Thyroid gland (tissue), 4 donors: ENCODE data around the gene SLC31A1. TPM values are rescaled to one million over a fixed set of nuclear protein-coding genes. Genes with fewer than 3 reads are reported as not detected.

Experiments used
- DNase-seq, 2 donors: peaks; one replicate each; pipeline ENCODE4 v3.0.0-alpha.2; 2019
- H3K27ac ChIP-seq, 3 donors: fragments of 200-600 bp; sonication (generic); 1 replicate in 2 of 3; 2 replicates in 1 of 3; pipeline ENCODE4 v1.5.1; 2016 to 2019; ENCODE audit warnings: mild to moderate bottlenecking in 1 of 3, moderate library complexity in 1 of 3
- H3K27me3 ChIP-seq: fragments of 200-600 bp; sonication (generic); one replicate; pipeline ENCODE4 v1.5.1; 2019
- H3K36me3 ChIP-seq, 2 donors: fragments of 200-600 bp; sonication (generic); one replicate each; pipeline ENCODE4 v1.5.1; 2016 to 2019
- H3K4me1 ChIP-seq, 2 donors: fragments of 200-600 bp; sonication (generic); one replicate each; pipeline ENCODE4 v1.5.1; 2017 to 2019
- H3K4me3 ChIP-seq, 3 donors: fragments of 200-600 bp; sonication (generic); replicated peaks in 1 of 3; 1 replicate in 2 of 3; 2 replicates in 1 of 3; pipeline ENCODE4 v1.5.1; 2016; ENCODE audit warnings: mild to moderate bottlenecking in 1 of 3
- H3K9me3 ChIP-seq: fragments of 200-600 bp; sonication (generic); one replicate; pipeline ENCODE4 v1.5.1; 2017
- CTCF ChIP-seq, 6 experiments: fragments of 200-600 bp in 3 of 6; fragments of 450-650 bp in 3 of 6; sonication (generic) in 3 of 6; IDR thresholded peaks; one replicate each; pipeline ENCODE4 v1.5.1; 2016 to 2019; ENCODE audit warnings: antibody characterized with exemption in 6 of 6, mild to moderate bottlenecking in 2 of 6, inconsistent platforms in 1 of 6, moderate library complexity in 1 of 6
- POLR2A ChIP-seq, 2 donors: fragments of 450-650 bp; IDR thresholded peaks; one replicate each; pipeline ENCODE4 v1.6.1; 2017; ENCODE audit warnings: antibody characterized with exemption in 2 of 2, mild to moderate bottlenecking in 2 of 2, moderate library complexity in 1 of 2
- WGBS, 2 donors: methylation state at CpG; one replicate each; pipeline ENCODE4 v1.1.5; 2017; 5-methylcytosine and 5-hydroxymethylcytosine counted together
- intact Hi-C: fragments of 100-400 bp; cut with DNase I; formaldehyde crosslinking; loops from one replicate; pipeline ENCODE4 v1.15.1; 2023
- total RNA-seq, 4 donors: library from RNA; depleted of rRNA; stranded (reverse); fragments of >200 nt; gene quantifications; one replicate each; pipeline ENCODE4 v1.2.3, GENCODE V29; 2016

SLC31A1 gene
- total RNA-seq, 4 donors from 2014 or later, result 12.0 to 21.6 (median 19.5) TPM

DNA sequence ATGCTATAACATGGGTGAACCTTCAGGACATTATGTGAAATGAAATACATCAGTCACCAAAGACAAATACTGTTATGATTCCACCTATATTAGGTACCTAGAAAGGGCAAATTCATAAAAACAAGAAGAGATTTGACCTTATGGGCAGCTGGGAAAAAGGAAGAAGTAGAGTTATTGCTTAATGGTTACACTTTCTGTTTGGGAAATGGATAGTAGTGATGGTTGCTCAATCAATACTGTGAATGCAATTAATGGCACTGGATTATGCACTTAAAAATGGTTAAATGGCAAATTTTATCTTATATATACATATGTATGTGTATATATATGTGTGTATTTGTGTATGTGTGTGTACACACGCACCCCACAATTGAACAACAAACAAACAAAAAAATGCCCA is 15.5 kb upstream of the SLC31A1 start:
- Histone ChIP-seq H3K36me3 (peaks cover 7 to 36% of the 10 kb centered on the region in 2 donors), H3K27ac (no peak overlapping the region)
- DNase-seq, result no peak

DNA sequence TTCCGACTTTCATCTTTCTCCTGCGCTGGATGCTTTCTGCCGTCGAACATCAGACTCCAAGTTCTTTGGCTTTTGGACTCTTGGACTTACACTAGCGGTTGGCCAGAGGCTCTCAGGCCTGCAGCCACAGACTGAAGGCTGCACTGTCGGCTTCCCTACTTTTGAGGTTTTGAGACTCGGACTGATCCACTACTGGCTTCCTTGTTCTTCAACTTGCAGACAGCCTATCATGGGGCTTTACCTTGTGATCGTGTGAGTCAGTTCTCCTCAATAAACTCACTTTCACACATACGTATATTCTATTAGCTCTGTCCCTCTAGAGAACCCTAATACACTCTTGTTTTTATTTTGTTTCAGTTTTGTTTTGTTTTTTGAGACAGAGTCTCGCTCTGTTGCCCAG is 10.5 kb upstream of the SLC31A1 start:
- H3K9me3 ChIP-seq, result no peaks in the 10 kb centered on the region
- peaks cover 5 to 20% of the 10 kb centered on the region in 2 donors for H3K36me3 ChIP-seq
- WGBS, 2 donors, result 95 to 97% methylated on average over 10 of the region's 10 CpGs
- no peaks in the 10 kb centered on the region for H3K4me1 ChIP-seq
- no peaks in the 10 kb centered on the region for H3K27me3 ChIP-seq
- intact Hi-C loops, result no loop called here
- H3K4me3 ChIP-seq, result no peak overlapping the region
- no peak overlapping the region for H3K27ac ChIP-seq
- TF ChIP-seq POLR2A (IDR thresholded peaks at IDR 0.05) (no peak), CTCF (IDR thresholded peaks at IDR 0.05) (no peak)
- no peak for DNase-seq

More for the DNA sequence above, 15.5 kb upstream of the SLC31A1 start:
- intact Hi-C loops, result no loop called here
- Histone ChIP-seq H3K4me1 (no peaks in the 10 kb centered on the region), H3K4me3 (no peak overlapping the region), H3K27me3 (no peaks in the 10 kb centered on the region), H3K9me3 (no peaks in the 10 kb centered on the region)
- 97 to 100% methylated on average over 1 of the region's 1 CpG for WGBS, 2 donors
- no peak for TF ChIP-seq CTCF (IDR thresholded peaks at IDR 0.05)
- TF ChIP-seq POLR2A (IDR thresholded peaks at IDR 0.05), result no peak

DNA sequence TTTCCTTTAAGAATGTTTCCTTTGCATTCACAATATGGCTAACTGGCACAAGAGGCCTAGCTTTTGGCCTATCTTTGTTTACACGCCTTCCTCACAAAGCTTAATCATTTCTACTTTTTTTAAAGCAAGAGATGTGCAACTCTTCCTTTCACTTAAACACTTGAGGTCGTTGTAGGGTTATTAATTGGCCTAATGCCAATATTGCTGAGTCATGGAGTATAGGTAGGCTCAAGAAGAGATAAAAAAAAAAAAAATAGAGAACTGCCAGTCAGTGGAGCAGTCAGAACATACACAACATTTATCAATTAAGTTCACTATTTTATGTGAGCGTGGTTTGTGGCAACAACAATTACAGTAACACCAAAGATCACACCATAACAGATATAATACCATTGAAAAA is 6.2 kb upstream of the SLC31A1 start:
- 72 to 75% methylated on average over 3 of the region's 3 CpGs for WGBS, 2 donors
- DNase-seq, result no peak
- TF ChIP-seq POLR2A (IDR thresholded peaks at IDR 0.05) (no peak), CTCF (IDR thresholded peaks at IDR 0.05) (no peak)
- no peak overlapping the region for H3K4me3 ChIP-seq
- no peak overlapping the region for H3K27ac ChIP-seq
- H3K27me3 ChIP-seq, result no peaks in the 10 kb centered on the region
- intact Hi-C loops, result no loop called here
- no peaks in the 10 kb centered on the region for H3K9me3 ChIP-seq
- H3K36me3 ChIP-seq, result peaks cover 0 to 5% of the 10 kb centered on the region in 2 donors
- H3K4me1 ChIP-seq, result peaks cover 6 to 13% of the 10 kb centered on the region in 2 donors

DNA sequence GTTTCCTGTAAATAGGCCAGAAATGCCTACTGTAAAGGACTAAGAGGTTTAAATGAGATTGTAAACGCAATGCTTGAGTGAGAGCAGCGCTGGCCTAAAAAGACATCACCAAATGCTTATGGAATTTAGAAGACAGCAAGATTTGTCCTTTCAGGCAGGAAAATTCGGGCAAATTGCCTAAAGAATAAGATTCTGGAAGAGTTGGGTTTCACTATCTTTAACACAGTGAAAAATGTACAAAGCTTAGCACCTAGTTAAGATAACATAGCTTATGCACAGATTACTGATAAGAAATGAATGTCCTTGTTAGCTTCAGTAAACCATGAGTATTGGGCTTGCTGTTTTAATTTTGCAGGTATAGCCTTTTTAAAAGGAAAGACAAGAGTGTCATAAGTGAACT is 4.9 kb upstream of the SLC31A1 start:
- Histone ChIP-seq H3K36me3 (no peaks in the 10 kb centered on the region), H3K27ac (no peak overlapping the region), H3K4me1 (peaks cover 10 to 18% of the 10 kb centered on the region in 2 donors), H3K4me3 (no peak overlapping the region), H3K27me3 (no peaks in the 10 kb centered on the region), H3K9me3 (no peaks in the 10 kb centered on the region)
- no peak for DNase-seq
- no peak for TF ChIP-seq CTCF (IDR thresholded peaks at IDR 0.05)
- TF ChIP-seq POLR2A (IDR thresholded peaks at IDR 0.05), result no peak
- intact Hi-C loops, result no loop called here
- 90 to 92% methylated on average over 3 of the region's 3 CpGs for WGBS, 2 donors

DNA sequence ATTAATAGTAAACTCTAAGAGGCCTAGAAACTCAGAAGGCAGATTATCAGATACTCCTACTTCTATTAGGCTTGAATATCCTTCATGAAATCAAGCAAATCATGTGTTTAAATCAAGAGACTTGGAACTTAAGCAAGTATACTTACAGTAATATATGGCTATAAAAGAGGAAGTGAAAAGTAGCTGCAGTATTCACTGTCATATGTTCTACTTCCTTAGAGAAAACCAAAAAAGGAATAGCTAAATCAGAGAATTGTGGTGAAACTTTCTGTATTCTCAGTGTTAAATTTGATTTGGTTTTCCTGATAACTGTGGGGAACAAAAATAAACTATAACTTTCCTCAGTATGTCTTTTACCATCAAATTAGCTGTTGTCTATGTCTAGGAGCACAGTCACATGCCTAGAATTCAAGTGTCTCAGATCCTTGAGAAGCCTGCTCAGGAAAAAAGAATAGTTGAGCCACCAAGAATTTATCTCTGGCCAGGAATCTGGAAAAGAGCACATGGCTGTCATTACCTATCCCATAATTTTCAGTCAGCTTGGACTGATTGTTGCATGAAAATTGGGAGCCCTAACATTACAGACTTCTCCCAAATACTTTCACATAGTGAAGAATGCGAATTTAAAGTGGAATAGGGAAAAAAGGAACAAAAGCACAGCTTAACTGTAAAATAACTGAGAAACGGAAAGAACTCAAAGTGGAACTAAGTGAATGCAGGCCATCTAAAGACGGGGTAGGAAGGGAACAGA is 2.0 kb upstream of the SLC31A1 start:
- DNase-seq, result no peak
- WGBS, 2 donors, result 77 to 78% methylated on average over 3 of the region's 3 CpGs
- Histone ChIP-seq H3K27me3 (no peaks in the 10 kb centered on the region), H3K9me3 (no peaks in the 10 kb centered on the region), H3K4me3 (no peak overlapping the region), H3K36me3 (no peaks in the 10 kb centered on the region), H3K4me1 (peaks cover 19 to 26% of the 10 kb centered on the region in 2 donors), H3K27ac (no peak overlapping the region)
- no peak for TF ChIP-seq POLR2A (IDR thresholded peaks at IDR 0.05)
- no peak for TF ChIP-seq CTCF (IDR thresholded peaks at IDR 0.05)
- intact Hi-C loops, result no loop called here
